ENCODE results near the gene TMEM182.

- TF ChIP-seq POLR2A (IDR thresholded peaks at IDR 0.05; ENCODE audit: low read depth, low read length) (no peak), POLR2AphosphoS5 (IDR thresholded peaks at IDR 0.05; ENCODE audit: low read depth, low read length) (no peak), SPI1 (IDR thresholded peaks at IDR 0.05; ENCODE audit: low read depth, low read length) (no peak)
Observed at GRCh38 chr2:102852867-102853266, 91.0 kb downstream of the TMEM182 start.

Measured in GM12891 (cell line).